ENCODE results near the gene RYR1.

DNA sequence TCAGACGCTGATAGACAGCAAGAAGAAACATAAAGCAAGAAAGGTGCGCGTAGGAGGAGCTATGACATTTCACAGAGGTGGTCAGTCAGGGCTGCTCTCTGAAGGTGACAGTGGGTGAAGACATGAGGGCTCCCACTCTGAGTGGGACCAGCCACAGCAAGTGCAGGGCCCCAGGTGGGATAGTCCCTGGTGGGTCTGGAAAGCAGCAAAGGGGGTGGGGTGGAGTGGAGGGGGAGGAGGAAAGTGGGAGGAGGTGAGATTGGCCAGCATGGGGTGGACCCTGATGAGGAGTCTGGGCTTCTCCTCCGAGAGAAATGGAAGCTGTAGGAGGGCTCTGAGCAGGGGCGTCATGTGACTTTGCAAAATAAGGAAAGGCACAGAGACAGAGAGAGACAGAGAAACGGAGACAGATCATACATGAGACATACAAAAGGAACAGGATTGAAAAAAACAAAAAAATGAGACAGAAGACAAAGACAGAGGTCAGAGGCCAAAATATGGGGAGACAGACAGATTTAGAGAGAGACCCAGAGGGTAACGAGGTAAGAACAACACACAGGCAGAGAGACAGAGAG, 181.6 kb downstream of the RYR1 start:
- no peak for TF ChIP-seq POLR2A (IDR thresholded peaks at IDR 0.05)
- TF ChIP-seq, protein P1, sequence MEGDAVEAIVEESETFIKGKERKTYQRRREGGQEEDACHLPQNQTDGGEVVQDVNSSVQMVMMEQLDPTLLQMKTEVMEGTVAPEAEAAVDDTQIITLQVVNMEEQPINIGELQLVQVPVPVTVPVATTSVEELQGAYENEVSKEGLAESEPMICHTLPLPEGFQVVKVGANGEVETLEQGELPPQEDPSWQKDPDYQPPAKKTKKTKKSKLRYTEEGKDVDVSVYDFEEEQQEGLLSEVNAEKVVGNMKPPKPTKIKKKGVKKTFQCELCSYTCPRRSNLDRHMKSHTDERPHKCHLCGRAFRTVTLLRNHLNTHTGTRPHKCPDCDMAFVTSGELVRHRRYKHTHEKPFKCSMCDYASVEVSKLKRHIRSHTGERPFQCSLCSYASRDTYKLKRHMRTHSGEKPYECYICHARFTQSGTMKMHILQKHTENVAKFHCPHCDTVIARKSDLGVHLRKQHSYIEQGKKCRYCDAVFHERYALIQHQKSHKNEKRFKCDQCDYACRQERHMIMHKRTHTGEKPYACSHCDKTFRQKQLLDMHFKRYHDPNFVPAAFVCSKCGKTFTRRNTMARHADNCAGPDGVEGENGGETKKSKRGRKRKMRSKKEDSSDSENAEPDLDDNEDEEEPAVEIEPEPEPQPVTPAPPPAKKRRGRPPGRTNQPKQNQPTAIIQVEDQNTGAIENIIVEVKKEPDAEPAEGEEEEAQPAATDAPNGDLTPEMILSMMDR (IDR thresholded peaks at IDR 0.05) = no peak
